HG03025 (cell line): ENCODE measurements around the gene DPYD.

Experiments used
- ATAC-seq: cut with Tn5 transposase; IDR thresholded peaks from one replicate; pipeline ENCODE4 v1.9.1; 2021; ENCODE audit warnings: mild to moderate bottlenecking, moderate library complexity; ENCODE audit not compliant: unreplicated experiment, low FRiP score

The DPYD gene

GRCh38 chr1:97082160-97082848, 838.5 kb downstream of the DPYD start:
- no peak for ATAC-seq

GRCh38 chr1:97078872-97079271, 842.0 kb downstream of the DPYD start:
- ATAC-seq = no peak

- ATAC-seq = no peak
Observed at GRCh38 chr1:97077221-97077620, 843.6 kb downstream of the DPYD start.

GRCh38 chr1:97074771-97075170, 846.1 kb downstream of the DPYD start:
- ATAC-seq = no peak

GRCh38 chr1:97073936-97074335, 846.9 kb downstream of the DPYD start:
- ATAC-seq = no peak

- ATAC-seq = no peak
Observed at GRCh38 chr1:97073169-97073568, 847.7 kb downstream of the DPYD start.

- no peak for ATAC-seq
Observed at GRCh38 chr1:97071173-97071572, 849.7 kb downstream of the DPYD start.

GRCh38 chr1:97070376-97070775, 850.5 kb downstream of the DPYD start:
- ATAC-seq = no peak

GRCh38 chr1:97069312-97069711, 851.5 kb downstream of the DPYD start:
- no peak for ATAC-seq

GRCh38 chr1:97066860-97067259, 854.0 kb downstream of the DPYD start:
- no peak for ATAC-seq

- no peak for ATAC-seq
Observed at GRCh38 chr1:97063532-97063931, 857.3 kb downstream of the DPYD start.

GRCh38 chr1:97061604-97062003, 859.2 kb downstream of the DPYD start:
- no peak for ATAC-seq

GRCh38 chr1:97056386-97056785, 864.4 kb downstream of the DPYD start:
- ATAC-seq = no peak

GRCh38 chr1:97053268-97053667, 867.6 kb downstream of the DPYD start:
- no peak for ATAC-seq

- no peak for ATAC-seq
Observed at GRCh38 chr1:97051823-97052222, 869.0 kb downstream of the DPYD start.

- ATAC-seq = no peak
Observed at GRCh38 chr1:97050506-97050905, 870.3 kb downstream of the DPYD start.

GRCh38 chr1:97047421-97047793, 873.4 kb downstream of the DPYD start:
- ATAC-seq = no peak

- no peak for ATAC-seq
Observed at GRCh38 chr1:97046765-97047420, 873.9 kb downstream of the DPYD start.

GRCh38 chr1:97044159-97044760, 876.6 kb downstream of the DPYD start:
- no peak for ATAC-seq

GRCh38 chr1:97042551-97042950, 878.3 kb downstream of the DPYD start:
- no peak for ATAC-seq

- no peak for ATAC-seq
Observed at GRCh38 chr1:97041026-97041425, 879.8 kb downstream of the DPYD start.

GRCh38 chr1:97038410-97038809, 882.4 kb downstream of the DPYD start:
- ATAC-seq = peak; percentile 77
